Activated T-cell treated with anti-CD3 and anti-CD28 coated beads, Interleukin-2, amount 50 U/mL, for 48 hours (primary cell): ENCODE results near the gene IL3.

ENCODE experiments used
- DNase-seq, 2 experiments: peaks; one replicate each; pipeline ENCODE4 v3.0.0-alpha.2; 2020

IL3 gene

DNA sequence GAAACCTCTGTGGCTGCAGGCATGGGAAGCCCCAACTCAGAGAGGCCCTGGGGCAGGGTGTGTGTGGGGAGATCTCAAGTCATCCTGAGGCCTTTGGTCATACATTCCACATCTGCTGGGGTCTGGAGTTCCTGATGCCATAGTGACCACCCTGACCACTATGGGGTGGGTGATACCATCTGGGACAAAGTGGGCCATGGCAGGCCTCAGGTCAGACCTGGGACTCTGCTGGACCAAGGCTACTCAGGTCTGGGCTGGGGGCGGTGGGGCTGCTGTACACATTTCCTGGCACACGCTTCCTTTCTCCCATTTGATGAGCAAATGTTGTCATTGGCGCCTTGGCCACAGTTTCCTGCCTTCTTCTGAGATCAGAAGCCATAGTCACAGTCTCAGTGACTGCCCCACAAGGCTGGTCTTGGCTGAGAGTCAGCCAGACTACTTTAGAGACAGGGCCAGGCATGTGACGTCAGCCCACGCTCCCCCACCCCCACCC, 33.9 kb upstream of the IL3 start:
- peak; percentile 63 to 74 for DNase-seq

DNA sequence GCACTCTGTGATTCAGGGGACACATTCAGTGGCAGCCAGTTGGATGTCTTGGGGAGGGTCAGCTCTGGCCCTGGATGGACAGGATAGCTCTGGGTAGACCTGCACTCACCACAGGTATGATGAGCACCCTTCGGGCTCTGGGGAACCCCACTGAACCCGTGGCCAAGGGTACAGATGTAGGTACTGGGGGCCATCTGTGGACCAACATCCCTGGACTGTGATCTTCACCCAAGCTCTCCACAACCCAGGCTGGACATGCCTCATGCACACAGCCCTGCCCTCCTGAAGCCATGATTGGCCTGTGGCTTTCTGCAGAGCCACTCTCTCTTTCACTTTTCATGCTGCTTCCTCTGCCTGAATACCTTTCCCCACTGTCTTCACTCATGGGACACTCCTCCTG, 33.4 kb upstream of the IL3 start:
- no peak for DNase-seq

DNA sequence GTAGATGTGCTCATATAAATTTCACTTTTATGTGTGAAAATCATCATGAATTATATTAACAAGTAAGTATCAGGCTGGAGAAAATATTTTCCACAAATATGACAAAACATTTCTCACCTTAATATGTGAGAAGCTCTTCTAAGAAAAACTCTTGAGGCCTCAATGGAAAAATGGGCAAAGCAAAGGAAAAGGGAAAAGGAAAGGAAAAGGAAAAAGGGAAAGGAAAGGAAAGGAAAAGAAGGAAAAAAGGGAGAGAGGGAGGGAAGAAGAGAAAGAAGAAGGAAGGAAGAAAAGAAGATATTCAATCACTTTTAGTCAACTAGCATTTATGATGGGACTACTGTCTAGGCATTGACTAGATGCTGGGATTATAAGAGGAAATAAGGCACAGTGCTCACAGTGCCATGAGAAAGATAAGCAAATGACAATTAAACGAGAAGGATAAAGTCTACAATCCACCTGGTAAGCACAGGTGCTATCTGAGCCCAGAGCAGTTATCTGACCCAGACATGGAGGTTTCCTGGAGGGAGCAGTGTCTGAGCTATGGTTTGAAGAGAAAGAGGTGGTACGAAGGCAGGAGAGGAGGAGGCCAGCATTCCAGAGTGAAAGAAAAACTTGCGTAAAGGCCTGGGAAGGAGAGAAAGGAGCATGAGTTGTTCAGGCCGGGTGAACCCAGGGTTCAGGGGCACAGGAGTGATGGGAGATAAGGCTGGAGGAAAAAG, 30.7 kb upstream of the IL3 start:
- no peak for DNase-seq

DNA sequence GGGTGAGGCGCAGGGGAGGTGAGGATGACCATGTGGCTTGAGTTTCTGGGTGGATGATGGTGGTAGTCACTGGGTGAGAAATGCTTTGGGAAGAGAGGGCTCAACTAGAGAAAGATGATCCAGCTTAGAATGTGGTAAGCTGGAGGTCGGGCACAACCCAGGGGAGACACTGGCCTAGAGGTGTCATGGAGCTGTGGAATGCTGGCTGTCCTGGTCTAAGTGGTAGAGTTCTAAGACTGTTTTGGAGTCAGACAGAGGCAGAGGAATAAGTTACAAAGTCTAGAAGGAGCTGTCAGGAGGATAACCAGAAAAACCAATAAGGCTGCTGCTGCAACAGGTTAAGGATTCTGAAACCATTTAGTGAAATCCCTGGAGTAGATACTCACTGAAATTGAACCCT, 29.8 kb upstream of the IL3 start:
- no peak for DNase-seq

DNA sequence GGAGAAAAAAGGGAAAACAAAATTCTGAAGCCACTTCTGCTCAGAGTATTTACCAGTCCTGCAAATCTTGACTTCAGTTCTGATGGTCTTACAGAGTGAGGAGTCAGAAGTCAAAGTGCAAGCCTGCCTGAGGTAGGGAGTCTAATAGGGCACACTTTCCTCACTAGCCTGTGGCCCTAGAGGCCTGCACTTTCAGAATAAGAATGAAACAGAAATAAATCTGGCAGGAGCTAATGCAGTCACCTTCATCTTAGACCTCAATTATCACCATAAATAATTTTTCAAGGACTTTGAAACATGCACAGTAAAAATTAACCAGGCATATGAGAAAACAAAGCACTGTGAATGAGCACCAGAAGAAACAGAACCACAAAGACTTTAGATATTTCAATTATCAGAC, 28.3 kb upstream of the IL3 start:
- no peak for DNase-seq

DNA sequence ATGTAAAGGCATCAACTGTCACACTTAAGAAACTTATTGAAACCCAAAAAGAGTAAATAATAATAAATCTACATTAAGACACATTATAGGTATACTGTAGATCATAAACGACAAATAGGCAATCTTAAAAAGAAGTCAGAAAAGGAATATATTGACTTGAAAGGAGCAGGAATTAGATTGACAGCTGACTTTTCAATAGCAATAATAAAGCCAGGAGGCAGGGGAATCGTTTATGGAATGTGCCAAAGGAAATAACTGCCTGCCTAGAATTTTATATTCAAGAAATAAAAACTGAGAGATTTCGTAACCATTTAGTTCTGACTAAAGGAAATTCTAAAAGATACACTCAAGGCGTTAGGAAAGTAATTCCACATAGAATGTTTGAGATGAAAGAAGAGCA, 27.3 kb upstream of the IL3 start:
- DNase-seq: no peak

DNA sequence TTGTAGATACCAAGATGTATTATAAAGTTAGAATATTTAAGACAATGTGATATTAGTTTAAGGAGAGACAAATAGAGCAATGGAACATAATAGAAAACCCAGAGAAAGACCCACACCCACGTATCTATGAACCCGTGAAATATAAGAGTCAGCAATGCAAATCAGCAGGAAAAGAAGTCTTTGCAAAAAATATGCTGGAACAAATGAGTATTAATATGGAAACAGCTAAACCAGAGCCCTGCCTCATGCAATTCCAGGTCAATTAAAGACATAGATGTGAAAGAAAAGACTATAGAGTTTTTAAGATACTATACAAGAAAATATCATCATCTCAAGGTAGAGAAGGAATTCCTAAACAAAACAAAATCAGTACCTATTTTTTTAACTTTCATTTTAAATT, 23.1 kb upstream of the IL3 start:
- no peak for DNase-seq

DNA sequence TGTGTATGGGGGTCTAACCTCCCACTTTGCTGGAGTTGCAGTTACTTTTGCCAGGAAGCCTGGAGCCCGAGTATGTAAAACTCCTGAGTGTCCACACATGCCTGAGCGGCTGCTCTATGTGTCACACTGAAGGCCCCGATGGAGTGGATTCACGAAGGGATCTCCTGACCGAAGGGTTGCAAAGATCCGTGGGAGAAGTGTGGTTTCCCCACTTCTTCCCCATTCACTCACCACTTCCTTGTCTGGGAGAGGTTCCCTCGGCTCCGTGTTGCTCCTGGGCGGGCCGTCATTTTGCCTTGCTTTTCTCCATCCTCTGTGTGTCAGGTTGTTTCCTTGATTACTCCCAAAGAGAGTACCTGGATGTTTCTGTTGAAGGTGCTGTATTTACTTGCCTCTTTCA, 16.2 kb upstream of the IL3 start:
- no peak for DNase-seq

DNA sequence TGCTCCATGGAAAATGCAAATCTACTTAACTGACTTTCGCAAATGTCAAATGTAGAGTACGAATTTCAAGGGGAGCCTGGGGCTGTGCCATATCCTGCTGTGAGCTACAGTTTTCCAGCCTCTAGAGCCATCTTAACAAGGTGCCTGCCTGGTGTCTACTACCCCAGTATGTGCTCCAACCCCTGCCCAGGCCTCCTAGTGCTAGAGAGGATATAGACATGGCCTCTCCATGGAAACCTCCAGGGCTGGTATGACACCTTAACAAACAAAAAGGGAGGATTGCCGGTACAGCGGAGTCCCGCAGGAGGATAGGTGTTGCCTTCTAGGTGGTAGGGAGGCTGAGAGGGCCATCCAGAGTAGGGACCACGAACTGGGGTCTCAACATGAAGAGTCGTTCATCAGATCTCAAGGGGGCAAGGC, 13.6 kb upstream of the IL3 start:
- DNase-seq: no peak

DNA sequence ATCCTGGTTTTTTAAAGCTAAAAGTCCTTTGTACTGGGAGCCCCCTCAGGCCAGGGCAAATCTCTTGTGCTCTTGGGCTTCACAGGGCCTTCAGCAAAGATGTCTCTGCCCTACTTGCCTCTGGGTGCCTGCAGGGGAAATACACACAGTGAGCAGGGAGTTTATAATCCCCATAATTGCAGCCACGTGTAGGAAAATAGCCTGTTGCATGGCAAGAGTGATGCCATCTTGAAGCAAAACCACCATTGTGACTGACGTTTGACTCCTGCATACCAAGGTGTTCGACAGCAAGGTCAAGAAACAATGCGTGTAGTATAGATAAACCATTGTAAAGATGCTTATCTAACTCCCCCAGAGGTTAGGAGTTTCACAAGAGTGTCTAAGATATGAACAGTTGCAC, 11.4 kb upstream of the IL3 start:
- no peak for DNase-seq

DNA sequence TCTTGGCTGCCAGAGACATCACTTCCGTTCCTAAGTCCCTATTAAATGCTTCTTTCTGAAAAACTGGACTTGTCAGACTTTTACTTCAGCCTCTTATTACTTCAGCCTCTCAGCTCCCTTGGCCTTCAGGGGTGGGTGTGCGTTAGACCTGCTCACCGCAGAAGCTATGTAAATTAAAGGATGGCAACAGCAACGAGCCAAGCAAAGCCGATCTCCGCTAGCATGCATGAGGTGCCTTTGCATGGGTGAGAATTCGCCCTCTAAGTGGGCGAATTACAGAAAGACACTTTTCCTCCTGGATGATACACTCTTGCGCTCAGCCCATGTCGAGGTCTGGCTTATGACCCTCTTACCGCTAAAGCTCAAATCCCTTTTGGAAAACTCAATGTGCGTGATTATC, 10.9 kb upstream of the IL3 start:
- DNase-seq: no peak

DNA sequence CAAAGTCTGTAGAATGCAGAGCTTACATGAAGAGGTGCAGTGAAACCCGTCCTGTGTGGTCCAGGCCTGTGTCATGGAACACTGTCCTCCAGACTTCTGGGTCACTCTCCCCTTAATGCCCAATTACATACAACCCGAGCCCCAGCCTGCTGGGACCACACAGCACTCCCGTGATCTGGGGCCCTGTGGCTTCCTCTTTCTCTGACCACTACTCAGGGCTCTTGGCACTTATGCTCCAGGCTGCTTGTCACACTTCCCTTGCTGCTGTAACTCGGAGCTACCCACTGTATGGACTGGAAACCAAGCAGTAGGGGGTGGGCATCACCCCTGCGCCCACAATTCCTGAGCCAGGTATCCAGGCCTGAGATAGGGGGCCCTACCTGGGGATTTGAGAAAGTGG, 10.3 kb upstream of the IL3 start:
- DNase-seq: no peak

DNA sequence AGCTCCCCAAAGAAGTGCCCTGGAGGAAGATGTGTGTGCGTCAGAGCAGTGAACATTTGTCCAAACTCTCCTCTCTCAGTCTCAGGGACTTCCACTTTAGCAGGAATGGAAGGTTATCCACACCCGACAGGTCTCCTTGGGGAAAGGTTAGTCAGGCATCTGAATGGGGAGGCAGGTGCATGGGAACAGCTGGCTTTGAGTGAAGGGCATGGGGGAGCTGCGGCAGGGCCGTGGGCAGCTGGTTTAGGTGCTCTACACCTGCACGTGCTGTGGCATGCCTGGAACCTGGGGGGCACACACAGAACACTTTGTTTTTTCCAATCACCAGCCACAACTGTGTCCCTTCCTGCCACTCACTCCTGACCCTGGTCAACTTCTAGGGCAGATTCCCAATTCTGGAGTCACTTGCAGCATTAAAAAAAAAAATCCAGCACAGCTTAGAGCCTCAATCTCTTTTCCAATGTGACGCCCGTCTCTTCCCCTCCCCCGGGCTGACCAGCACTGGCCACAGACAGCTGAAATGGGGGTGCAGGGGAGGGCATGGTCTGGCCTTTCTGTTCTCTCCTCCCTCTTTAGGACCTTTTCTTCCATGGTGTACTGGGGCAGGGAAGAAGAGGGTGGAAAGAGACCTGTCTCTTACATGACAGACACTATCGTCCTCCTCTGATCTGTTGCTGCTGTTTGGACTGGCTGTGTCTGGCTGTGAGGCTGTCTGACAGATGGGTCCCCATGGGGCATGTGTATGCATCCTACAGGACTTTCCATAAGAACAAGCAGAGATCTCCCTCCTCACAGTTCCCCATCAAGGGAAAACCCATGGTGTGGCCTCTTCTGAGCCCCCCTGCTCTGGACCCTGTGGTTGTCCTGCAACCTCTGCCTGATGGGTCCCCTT, 9.5 kb upstream of the IL3 start:
- DNase-seq: no peak

DNA sequence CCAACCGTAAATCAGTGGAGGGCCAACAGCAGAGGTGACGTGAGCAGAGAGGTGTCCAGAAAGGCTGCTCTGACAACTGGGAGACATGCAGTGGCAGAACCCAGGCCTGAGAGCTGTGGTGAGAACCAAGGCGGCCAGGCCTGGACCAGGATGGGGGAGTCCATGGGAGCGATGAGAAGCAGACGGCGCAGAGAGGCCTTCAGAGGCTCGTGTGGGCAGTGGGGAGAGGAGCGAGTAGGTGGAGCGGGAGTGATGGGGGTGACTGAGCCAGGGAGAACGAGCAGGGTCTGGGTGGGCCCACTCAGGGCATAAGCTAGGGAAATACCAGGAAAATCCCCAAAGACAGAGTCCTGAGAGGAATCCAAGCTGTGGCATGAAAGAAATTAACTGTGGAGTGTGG, 7.9 kb upstream of the IL3 start:
- no peak for DNase-seq

DNA sequence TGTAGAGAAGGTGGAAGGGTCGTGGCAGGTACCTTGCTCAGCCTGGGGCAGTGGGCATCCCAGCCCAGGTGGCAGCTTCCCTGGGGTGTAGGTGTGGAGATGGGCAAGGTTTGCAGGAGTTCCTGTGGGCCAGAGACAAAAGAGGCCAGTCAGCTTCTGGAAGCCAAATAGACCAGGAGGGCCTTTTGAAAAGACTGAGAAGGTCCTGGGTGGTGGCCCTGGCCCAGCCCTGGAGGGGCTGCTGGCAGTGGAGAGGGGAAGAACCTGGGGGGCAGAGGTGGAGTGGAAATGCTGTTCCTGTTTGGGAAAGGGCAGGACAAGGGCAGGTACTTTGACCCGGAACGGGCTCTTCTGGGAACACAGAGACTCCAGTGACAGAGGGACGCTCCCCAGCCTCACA, 7.0 kb upstream of the IL3 start:
- DNase-seq: no peak

DNA sequence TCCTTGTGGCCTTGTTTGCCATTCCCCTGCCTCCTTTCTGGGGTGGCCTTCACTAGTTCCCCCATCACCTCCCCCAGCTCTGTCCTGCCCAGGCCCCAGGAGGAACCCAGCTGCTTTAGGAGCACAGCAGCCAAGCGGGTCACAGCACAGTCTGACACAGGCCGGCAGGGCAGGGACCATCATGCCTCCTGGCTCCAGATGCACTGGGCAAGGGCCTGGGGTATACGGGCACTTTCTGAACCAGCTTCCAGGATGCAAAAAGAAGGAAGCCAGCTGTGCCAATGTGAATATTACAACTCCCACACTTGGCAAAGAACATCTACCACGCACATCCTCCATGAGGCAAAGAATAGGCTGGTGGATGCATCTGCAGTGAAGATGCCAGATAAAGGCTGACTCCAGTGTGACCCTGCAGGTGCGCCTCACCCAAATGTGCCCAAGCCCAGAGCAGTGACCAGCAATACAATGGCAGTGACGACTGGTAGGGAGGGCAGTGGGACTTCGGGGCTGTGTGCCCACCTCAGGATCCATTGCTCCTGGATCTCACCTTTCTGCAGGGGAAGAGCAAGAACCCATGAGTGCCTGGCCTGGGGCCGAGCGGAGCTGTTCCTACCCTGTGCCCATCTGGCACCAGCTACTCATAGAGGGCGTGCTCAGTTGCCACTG, 6.3 kb upstream of the IL3 start:
- no peak for DNase-seq

DNA sequence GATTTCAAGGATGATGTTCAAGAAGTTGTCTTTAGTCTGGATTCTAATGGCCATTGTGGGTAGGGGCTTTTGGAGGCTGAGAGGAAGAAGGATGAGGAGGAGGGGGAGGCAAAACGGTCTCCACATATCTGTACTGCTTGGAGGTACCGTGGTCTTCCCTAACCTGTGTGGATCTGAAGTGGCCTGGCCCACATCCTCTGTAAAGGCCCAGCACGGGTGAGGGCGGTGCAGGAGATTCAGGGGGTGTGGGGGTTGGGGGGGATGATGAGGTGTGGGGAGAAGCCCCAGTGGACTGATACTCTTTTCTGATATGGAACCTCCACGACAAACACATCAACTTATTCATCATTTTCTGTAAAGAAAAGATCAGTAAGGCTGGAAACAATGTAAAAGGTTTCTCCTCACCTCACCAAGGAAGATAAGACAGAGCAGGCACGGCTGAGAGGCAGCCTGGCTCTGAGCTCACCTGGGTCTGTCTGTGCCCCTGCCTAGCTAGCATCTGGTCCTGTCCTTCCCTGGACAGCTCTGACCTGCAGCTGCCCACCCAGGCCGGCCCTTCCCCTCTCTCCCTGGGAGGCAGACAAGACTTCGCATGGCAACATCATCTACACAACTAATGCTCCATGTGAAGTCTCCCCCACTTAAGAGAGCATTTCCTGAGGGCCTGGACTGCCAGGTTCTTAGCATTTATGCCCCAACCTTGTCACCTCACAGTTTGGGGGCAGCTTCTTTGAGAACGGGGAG, 5.6 kb upstream of the IL3 start:
- DNase-seq: peak in 1 of 2 experiments; percentile 17

DNA sequence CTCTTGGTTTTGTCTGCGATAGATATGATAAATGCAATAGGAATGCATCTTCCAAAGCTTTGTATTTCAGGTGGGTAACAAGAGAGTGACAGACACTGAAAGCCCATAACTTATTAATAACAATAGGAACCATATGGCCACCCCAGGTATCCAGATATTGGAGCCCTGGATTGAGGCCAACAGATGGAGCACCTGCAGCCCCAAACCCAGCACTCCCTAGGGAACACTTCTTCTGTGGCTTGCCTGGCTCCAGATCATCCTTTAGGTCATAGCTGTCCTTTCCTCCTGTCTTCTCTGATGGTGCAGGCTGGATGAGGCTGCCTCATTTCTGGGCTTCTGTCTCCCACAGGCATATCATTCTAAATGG, 5.0 kb upstream of the IL3 start:
- DNase-seq: no peak

DNA sequence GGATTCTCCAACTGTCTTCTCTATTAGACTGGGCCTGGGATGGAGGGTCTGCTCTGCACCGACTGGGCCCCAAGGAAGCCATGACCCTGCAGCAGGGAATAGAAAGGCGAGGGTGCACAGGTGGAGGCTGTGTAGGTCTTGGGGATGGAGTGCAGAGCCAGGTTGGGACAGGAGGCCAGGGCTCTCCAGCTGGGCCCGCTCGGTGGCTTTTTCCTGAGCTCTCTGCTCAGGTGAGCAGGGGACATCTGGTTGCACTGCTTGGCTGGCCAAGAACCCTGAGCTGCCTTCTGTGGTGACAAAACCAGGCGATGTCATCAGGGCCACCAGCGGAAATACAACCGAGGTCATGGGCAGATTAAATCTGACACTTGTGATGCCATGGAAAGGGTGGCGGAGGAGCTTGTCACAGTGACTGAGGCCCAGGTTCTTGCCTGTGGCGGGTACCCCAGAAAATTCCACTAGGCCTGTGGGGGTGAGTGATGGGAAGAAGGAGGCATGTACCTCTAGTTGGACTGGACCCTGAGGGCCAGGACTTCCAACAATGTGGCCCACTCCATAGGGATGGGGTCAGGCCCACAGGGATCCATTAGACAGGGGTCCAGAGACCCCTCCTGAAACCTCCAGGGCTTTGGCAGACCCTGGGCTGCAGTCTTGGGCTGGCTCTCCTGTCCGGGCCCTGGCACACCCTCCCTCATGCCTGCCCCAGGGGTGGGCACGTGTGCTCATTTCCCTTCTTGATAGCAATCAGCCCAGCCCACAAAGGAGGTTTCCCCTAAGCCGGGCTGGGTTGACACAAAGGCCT, 4.4 kb upstream of the IL3 start:
- peak; percentile 40 to 49 for DNase-seq

DNA sequence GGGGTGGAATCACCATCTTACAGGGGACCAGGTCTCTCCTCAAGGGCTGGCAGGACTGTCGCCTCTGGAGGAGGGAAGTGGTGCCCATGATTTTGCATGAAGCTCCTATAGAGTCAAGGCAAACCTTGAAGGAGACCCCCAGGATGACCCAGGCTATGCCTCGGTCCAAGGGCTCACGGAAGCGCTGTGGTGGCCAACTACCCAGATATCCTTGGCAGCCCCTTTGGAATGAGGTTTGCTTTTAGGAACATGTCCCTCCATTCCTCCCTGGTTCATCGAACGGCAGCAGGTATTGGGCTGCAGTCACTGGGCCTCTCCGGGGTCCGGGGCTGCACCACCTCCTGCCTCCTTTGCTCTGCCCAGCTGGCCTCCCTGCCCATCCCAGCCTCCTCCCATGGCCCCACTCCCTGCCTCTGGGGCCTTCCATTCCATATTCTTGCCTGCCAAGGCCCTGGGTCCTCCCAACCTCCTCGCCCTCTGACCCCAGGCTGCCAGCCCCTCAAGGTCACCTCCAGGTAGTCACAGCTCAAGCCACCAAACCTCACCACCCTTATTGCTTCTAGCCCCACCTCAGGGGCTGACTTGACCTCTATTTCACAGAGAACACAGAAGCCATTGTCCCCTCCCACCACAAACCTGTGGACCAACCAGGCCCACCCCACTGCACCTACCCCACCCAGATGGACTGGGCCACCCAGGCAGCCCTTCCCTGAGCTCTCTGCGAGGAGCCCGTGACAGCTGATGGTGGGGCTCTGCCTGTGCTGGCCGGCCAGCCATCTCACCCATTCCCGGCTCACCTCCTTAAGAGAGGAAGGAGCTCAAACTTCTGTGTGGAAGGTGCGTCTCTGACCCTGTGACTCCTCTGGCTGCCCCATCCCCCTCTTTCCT, 3.6 kb upstream of the IL3 start:
- peak in 1 of 2 experiments; percentile 17 for DNase-seq
